Inflammatory macrophage (primary cell): ENCODE measurements around the gene PARD3B.

Source experiments
- DNase-seq, 2 donors: peaks; one replicate each; pipeline ENCODE4 v3.0.0-alpha.2; 2020 to 2022

PARD3B gene

GRCh38 chr2:205069928-205070327 is 524.7 kb downstream of the PARD3B start:
- DNase-seq, result no peak

- DNase-seq, result no peak
Observed at GRCh38 chr2:205070889-205071288, 525.6 kb downstream of the PARD3B start.

GRCh38 chr2:205073433-205074020 is 528.3 kb downstream of the PARD3B start:
- no peak for DNase-seq

GRCh38 chr2:205076405-205076804 is 531.1 kb downstream of the PARD3B start:
- DNase-seq, result no peak

- DNase-seq, result no peak
Observed at GRCh38 chr2:205077159-205077558, 531.9 kb downstream of the PARD3B start.

- no peak for DNase-seq
Observed at GRCh38 chr2:205078762-205079161, 533.5 kb downstream of the PARD3B start.

- DNase-seq, result no peak
Observed at GRCh38 chr2:205079173-205079572, 533.9 kb downstream of the PARD3B start.

GRCh38 chr2:205086662-205087061 is 541.4 kb downstream of the PARD3B start:
- no peak for DNase-seq

GRCh38 chr2:205087862-205088261 is 542.6 kb downstream of the PARD3B start:
- DNase-seq, result no peak

- DNase-seq, result no peak
Observed at GRCh38 chr2:205089958-205090357, 544.7 kb downstream of the PARD3B start.

GRCh38 chr2:205091411-205091810 is 546.1 kb downstream of the PARD3B start:
- DNase-seq, result no peak

GRCh38 chr2:205094031-205094430 is 548.8 kb downstream of the PARD3B start:
- no peak for DNase-seq

- DNase-seq, result no peak
Observed at GRCh38 chr2:205103699-205104098, 558.4 kb downstream of the PARD3B start.

- DNase-seq, result no peak
Observed at GRCh38 chr2:205107810-205108209, 562.5 kb downstream of the PARD3B start.

GRCh38 chr2:205115511-205115910 is 570.2 kb downstream of the PARD3B start:
- DNase-seq, result no peak

GRCh38 chr2:205117125-205117524 is 571.9 kb downstream of the PARD3B start:
- DNase-seq, result no peak

- no peak for DNase-seq
Observed at GRCh38 chr2:205119136-205119535, 573.9 kb downstream of the PARD3B start.

- no peak for DNase-seq
Observed at GRCh38 chr2:205128726-205129125, 583.5 kb downstream of the PARD3B start.

GRCh38 chr2:205129531-205129930 is 584.3 kb downstream of the PARD3B start:
- no peak for DNase-seq

GRCh38 chr2:205130111-205130829 is 585.0 kb downstream of the PARD3B start:
- no peak for DNase-seq

- no peak for DNase-seq
Observed at GRCh38 chr2:205133544-205133943, 588.3 kb downstream of the PARD3B start.

- DNase-seq, result no peak
Observed at GRCh38 chr2:205138735-205139134, 593.5 kb downstream of the PARD3B start.

- DNase-seq, result no peak
Observed at GRCh38 chr2:205139822-205140463, 594.7 kb downstream of the PARD3B start.

GRCh38 chr2:205141381-205141780 is 596.1 kb downstream of the PARD3B start:
- no peak for DNase-seq
